ENCODE data around the gene CACYBP. TPM values are rescaled to one million over a fixed set of nuclear protein-coding genes. Genes with fewer than 3 reads are reported as not detected.
"Not testable (repeated sequence)": the region's sequence is repeated elsewhere in the genome, so short reads cannot be mapped to it uniquely, and the experiment has no call there.

CACYBP gene
- total RNA-seq, 1 donor = 35.5 TPM

- DNase-seq (ENCODE audit: low read depth in 2 of 3, low spot score in 2 of 3) = no peak
These were observed 3.8 kb downstream of the CACYBP start for GRCh38 chr1:175003521-175003920.

GRCh38 chr1:175005085-175005783 lies 5.5 kb downstream of the CACYBP start:
- no peak for DNase-seq (ENCODE audit: low read depth in 2 of 3, low spot score in 2 of 3)

- no peak for DNase-seq (ENCODE audit: low read depth in 2 of 3, low spot score in 2 of 3)
These were observed 9.8 kb downstream of the CACYBP start for GRCh38 chr1:175009532-175009931.

GRCh38 chr1:175013445-175013844 lies 13.7 kb downstream of the CACYBP start:
- no peak for DNase-seq (ENCODE audit: low read depth in 2 of 3, low spot score in 2 of 3)

- DNase-seq (ENCODE audit: low read depth in 2 of 3, low spot score in 2 of 3) = no peak
These were observed 15.5 kb downstream of the CACYBP start for GRCh38 chr1:175015243-175015642.

GRCh38 chr1:175019524-175019923 lies 19.8 kb downstream of the CACYBP start:
- no peak for DNase-seq (ENCODE audit: low read depth in 2 of 3, low spot score in 2 of 3)

GRCh38 chr1:175023043-175023921 lies 23.5 kb downstream of the CACYBP start, which contains the start of gene MRPS14:
Gene MRPS14 (minus strand): TSS chr1:175023425. CDS start chr1:175023408, 17 bp downstream.
- DNase-seq (ENCODE audit: low read depth in 2 of 3, low spot score in 2 of 3) = peak; percentile 97 to 99 (median 99)

- DNase-seq (ENCODE audit: low read depth in 2 of 3, low spot score in 2 of 3) = not testable (repeated sequence)
These were observed 24.1 kb downstream of the CACYBP start for GRCh38 chr1:175023922-175024242.

GRCh38 chr1:175024773-175025172 lies 25.0 kb downstream of the CACYBP start:
- no peak for DNase-seq (ENCODE audit: low read depth in 2 of 3, low spot score in 2 of 3)

- DNase-seq (ENCODE audit: low read depth in 2 of 3, low spot score in 2 of 3) = no peak
These were observed 34.2 kb downstream of the CACYBP start for GRCh38 chr1:175033953-175034352.

GRCh38 chr1:175034775-175035174 lies 35.0 kb downstream of the CACYBP start:
- no peak for DNase-seq (ENCODE audit: low read depth in 2 of 3, low spot score in 2 of 3)

GRCh38 chr1:175035865-175036264 lies 36.1 kb downstream of the CACYBP start:
- DNase-seq (ENCODE audit: low read depth in 2 of 3, low spot score in 2 of 3) = no peak

GRCh38 chr1:175036476-175036875 lies 36.7 kb downstream of the CACYBP start:
- DNase-seq (ENCODE audit: low read depth in 2 of 3, low spot score in 2 of 3) = no peak

- no peak for DNase-seq (ENCODE audit: low read depth in 2 of 3, low spot score in 2 of 3)
These were observed 37.7 kb downstream of the CACYBP start for GRCh38 chr1:175037416-175037815.

GRCh38 chr1:175040324-175040879 lies 40.7 kb downstream of the CACYBP start:
- DNase-seq (ENCODE audit: low read depth in 2 of 3, low spot score in 2 of 3) = no peak

GRCh38 chr1:175042650-175043049 lies 42.9 kb downstream of the CACYBP start:
- DNase-seq (ENCODE audit: low read depth in 2 of 3, low spot score in 2 of 3) = no peak

GRCh38 chr1:175043824-175044223 lies 44.1 kb downstream of the CACYBP start:
- no peak for DNase-seq (ENCODE audit: low read depth in 2 of 3, low spot score in 2 of 3)

GRCh38 chr1:175044591-175044990 lies 44.8 kb downstream of the CACYBP start:
- not testable (repeated sequence) for DNase-seq (ENCODE audit: low read depth in 2 of 3, low spot score in 2 of 3)

- no peak for DNase-seq (ENCODE audit: low read depth in 2 of 3, low spot score in 2 of 3)
These were observed 45.4 kb downstream of the CACYBP start for GRCh38 chr1:175045097-175045496.

GRCh38 chr1:175045519-175045918 lies 45.8 kb downstream of the CACYBP start:
- no peak for DNase-seq (ENCODE audit: low read depth in 2 of 3, low spot score in 2 of 3)

GRCh38 chr1:175050992-175051391 lies 51.2 kb downstream of the CACYBP start:
- no peak for DNase-seq (ENCODE audit: low read depth in 2 of 3, low spot score in 2 of 3)

- no peak for DNase-seq (ENCODE audit: low read depth in 2 of 3, low spot score in 2 of 3)
These were observed 55.0 kb downstream of the CACYBP start for GRCh38 chr1:175054736-175055135.
